ENCODE data around the gene VIPR2. TPM values are rescaled to one million over a fixed set of nuclear protein-coding genes. Genes with fewer than 3 reads are reported as not detected.
"Not testable (repeated sequence)": the region's sequence is repeated elsewhere in the genome, so short reads cannot be mapped to it uniquely, and the experiment has no call there.

VIPR2 gene
- total RNA-seq, 1 experiment from 2014 or later = not detected

- Histone ChIP-seq H3K36me3 (ENCODE audit: insufficient read depth, low read length, poor library complexity, severe bottlenecking) (no peaks in the 10 kb centered on the region), H3K4me3 (ENCODE audit: low read depth, low read length, poor library complexity, severe bottlenecking) (no peak overlapping the region), H3K27me3 (replicated peaks; ENCODE audit: insufficient read depth, low read depth, low read length, poor library complexity) (no peaks in the 10 kb centered on the region), H3K9me3 (ENCODE audit: low read depth, low read length, poor library complexity, severe bottlenecking) (no peaks in the 10 kb centered on the region), H3K27ac (ENCODE audit: low read depth, low read length, poor library complexity, severe bottlenecking) (no peak overlapping the region), H3K4me1 (ENCODE audit: insufficient read depth, low read length, poor library complexity, severe bottlenecking) (no peaks in the 10 kb centered on the region)
- no peak for TF ChIP-seq CTCF (conservative IDR thresholded peaks at IDR 0.05; ENCODE audit: low read depth, low read length)
- no peak for TF ChIP-seq EZH2 (IDR thresholded peaks at IDR 0.05; ENCODE audit: borderline replicate concordance, low read depth, low read length, poor library complexity, severe bottlenecking)
- ChIA-PET POLR2A (ENCODE audit: low non-redundant PET) (no interaction called here), CTCF (no interaction called here)
- intact Hi-C loops (cut with micrococcal nuclease; ENCODE audit: unreplicated experiment) = no loop called here
- no TSS peak for BruUV-seq (replicated peaks)
- no peak for DNase-seq (ENCODE audit: low spot score)
Observed at GRCh38 chr7:159006610-159007130, 138.0 kb downstream of the VIPR2 start.

- H3K27ac ChIP-seq (ENCODE audit: low read depth, low read length, poor library complexity, severe bottlenecking); intact Hi-C loops (cut with micrococcal nuclease; ENCODE audit: unreplicated experiment); H3K4me3 ChIP-seq (ENCODE audit: low read depth, low read length, poor library complexity, severe bottlenecking); DNase-seq (ENCODE audit: low spot score); BruUV-seq (replicated peaks); H3K36me3 ChIP-seq (ENCODE audit: insufficient read depth, low read length, poor library complexity, severe bottlenecking); H3K9me3 ChIP-seq (ENCODE audit: low read depth, low read length, poor library complexity, severe bottlenecking); POLR2A ChIA-PET (ENCODE audit: low non-redundant PET); CTCF ChIA-PET; H3K27me3 ChIP-seq (replicated peaks; ENCODE audit: insufficient read depth, low read depth, low read length, poor library complexity); H3K4me1 ChIP-seq (ENCODE audit: insufficient read depth, low read length, poor library complexity, severe bottlenecking): not testable (repeated sequence)
Observed at GRCh38 chr7:159006022-159006609, 138.6 kb downstream of the VIPR2 start.

GRCh38 chr7:159005618-159006017, 139.0 kb downstream of the VIPR2 start:
- intact Hi-C loops (cut with micrococcal nuclease; ENCODE audit: unreplicated experiment) = no loop called here
- TF ChIP-seq CTCF (conservative IDR thresholded peaks at IDR 0.05; ENCODE audit: low read depth, low read length) (no peak), EZH2 (IDR thresholded peaks at IDR 0.05; ENCODE audit: borderline replicate concordance, low read depth, low read length, poor library complexity, severe bottlenecking) (no peak)
- no peaks in the 10 kb centered on the region for H3K4me1 ChIP-seq (ENCODE audit: insufficient read depth, low read length, poor library complexity, severe bottlenecking)
- H3K36me3 ChIP-seq (ENCODE audit: insufficient read depth, low read length, poor library complexity, severe bottlenecking) = no peaks in the 10 kb centered on the region
- H3K9me3 ChIP-seq (ENCODE audit: low read depth, low read length, poor library complexity, severe bottlenecking) = no peaks in the 10 kb centered on the region
- no peak overlapping the region for H3K27ac ChIP-seq (ENCODE audit: low read depth, low read length, poor library complexity, severe bottlenecking)
- no peaks in the 10 kb centered on the region for H3K27me3 ChIP-seq (replicated peaks; ENCODE audit: insufficient read depth, low read depth, low read length, poor library complexity)
- no TSS peak for BruUV-seq (replicated peaks)
- POLR2A ChIA-PET (ENCODE audit: low non-redundant PET) = no interaction called here
- DNase-seq (ENCODE audit: low spot score) = no peak
- CTCF ChIA-PET = no interaction called here
- no peak overlapping the region for H3K4me3 ChIP-seq (ENCODE audit: low read depth, low read length, poor library complexity, severe bottlenecking)

GRCh38 chr7:159004411-159004810, 140.3 kb downstream of the VIPR2 start:
- POLR2A ChIA-PET (ENCODE audit: low non-redundant PET) = no interaction called here
- Histone ChIP-seq H3K27ac (ENCODE audit: low read depth, low read length, poor library complexity, severe bottlenecking) (no peak overlapping the region), H3K27me3 (replicated peaks; ENCODE audit: insufficient read depth, low read depth, low read length, poor library complexity) (no peaks in the 10 kb centered on the region), H3K4me1 (ENCODE audit: insufficient read depth, low read length, poor library complexity, severe bottlenecking) (no peaks in the 10 kb centered on the region), H3K4me3 (ENCODE audit: low read depth, low read length, poor library complexity, severe bottlenecking) (no peak overlapping the region), H3K36me3 (ENCODE audit: insufficient read depth, low read length, poor library complexity, severe bottlenecking) (no peaks in the 10 kb centered on the region), H3K9me3 (ENCODE audit: low read depth, low read length, poor library complexity, severe bottlenecking) (no peaks in the 10 kb centered on the region)
- no TSS peak for BruUV-seq (replicated peaks)
- intact Hi-C loops (cut with micrococcal nuclease; ENCODE audit: unreplicated experiment) = no loop called here
- TF ChIP-seq CTCF (conservative IDR thresholded peaks at IDR 0.05; ENCODE audit: low read depth, low read length) (no peak), EZH2 (IDR thresholded peaks at IDR 0.05; ENCODE audit: borderline replicate concordance, low read depth, low read length, poor library complexity, severe bottlenecking) (no peak)
- CTCF ChIA-PET = no interaction called here
- DNase-seq (ENCODE audit: low spot score) = no peak
